ENCODE measurements around the gene SYNDIG1.

Gene SYNDIG1

GRCh38 chr20:24664266-24664986, 195.0 kb downstream of the SYNDIG1 start:
- no peak for DNase-seq

- no peak for DNase-seq
These were observed 195.8 kb downstream of the SYNDIG1 start for GRCh38 chr20:24665196-24665595.

- DNase-seq: no peak
These were observed 196.3 kb downstream of the SYNDIG1 start for GRCh38 chr20:24665741-24666191.

- no peak for DNase-seq
These were observed 198.4 kb downstream of the SYNDIG1 start for GRCh38 chr20:24667689-24668383.

DNA sequence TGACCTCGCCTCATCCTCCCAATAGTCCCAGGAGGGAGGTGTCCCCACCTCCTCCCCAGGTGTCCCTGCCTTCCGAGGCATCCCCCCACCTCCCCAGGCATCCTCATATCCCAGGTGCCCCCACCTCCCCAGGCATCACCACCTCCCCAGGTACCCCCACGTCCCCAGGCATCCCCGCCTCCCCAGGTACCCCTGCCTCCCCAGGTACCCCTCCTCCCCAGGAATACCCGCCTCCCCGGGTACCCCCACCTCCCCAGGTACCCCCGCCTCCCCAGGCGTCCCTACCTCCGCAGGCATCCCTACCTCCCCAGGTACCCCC, 198.9 kb downstream of the SYNDIG1 start:
- DNase-seq: no peak

- no peak for DNase-seq
These were observed 199.4 kb downstream of the SYNDIG1 start for GRCh38 chr20:24668791-24669190.

DNA sequence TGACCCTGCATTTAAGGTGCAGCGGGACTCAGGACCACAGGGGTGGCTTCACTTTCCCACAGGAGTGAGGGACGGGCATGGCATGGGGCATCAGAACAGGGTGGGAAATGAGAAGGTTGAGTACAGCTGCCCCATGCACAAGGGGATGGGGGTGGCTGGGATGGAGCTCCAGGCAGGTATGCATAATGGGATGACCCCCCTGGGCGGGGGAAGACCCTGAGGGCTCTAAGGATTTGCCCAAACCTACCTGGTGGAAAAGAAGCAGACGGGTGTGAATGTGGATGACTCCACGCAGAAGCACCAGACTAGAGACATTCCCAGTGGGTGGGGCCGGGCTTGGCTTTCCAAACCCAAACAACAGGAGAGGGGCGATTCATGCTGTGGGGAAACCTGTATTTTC, 200.3 kb downstream of the SYNDIG1 start:
- no peak for DNase-seq

GRCh38 chr20:24670341-24670872, 201.0 kb downstream of the SYNDIG1 start:
- DNase-seq: no peak

DNA sequence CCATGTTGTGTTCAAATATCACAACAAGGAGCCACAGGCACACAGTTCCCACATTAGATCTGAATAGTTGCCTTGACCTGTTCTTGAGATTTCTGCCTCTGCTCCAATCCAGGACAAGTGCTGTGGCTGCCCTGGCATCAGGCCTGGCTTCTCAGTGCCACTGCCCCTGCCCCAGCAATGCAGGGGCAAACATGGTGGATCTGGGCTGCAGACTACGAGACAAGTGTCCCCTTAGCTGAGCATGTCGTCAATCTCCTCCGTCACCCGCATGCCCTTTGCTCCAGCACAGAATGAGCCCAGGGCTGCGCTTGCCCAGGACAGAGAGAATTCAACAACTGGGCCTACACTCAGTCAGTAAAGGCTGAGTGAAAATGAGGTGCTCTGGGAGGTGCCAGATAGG, 201.6 kb downstream of the SYNDIG1 start:
- no peak for DNase-seq

DNA sequence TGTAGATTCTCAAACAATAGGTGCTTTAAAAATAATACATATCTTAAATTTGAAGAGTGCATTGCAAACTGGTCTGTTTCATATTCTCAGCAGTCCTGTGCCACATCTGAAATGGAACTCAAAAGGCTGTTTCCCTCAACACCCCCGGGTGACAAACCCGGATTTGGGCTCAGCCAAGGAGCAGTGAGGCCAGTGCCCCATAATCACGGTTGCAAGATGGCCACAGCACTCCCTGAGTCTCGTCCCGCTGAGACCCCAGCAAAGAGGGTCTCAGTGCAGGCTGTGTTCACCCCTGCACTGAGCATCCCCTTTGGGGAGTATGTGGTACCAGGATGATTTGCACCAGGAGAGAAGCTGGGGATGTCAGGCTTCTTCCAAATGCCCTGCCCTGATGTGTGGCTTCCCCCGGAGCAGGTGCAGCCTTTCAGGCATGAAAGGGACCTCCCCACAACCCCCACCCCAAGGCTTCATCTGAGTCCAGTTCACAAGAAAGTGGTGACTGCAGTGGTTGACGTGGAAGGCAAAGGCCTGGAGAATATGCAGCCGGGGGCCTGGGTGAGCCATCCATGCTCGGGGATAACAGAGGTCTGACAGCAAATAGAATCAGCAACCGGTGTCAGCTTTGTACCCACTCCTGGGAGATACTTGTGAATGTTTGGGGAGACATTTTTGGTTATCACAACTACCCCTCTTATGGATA, 202.9 kb downstream of the SYNDIG1 start:
- no peak for DNase-seq

GRCh38 chr20:24672886-24673677, 203.7 kb downstream of the SYNDIG1 start:
- DNase-seq: no peak

- DNase-seq: no peak
These were observed 204.5 kb downstream of the SYNDIG1 start for GRCh38 chr20:24673678-24674570.

DNA sequence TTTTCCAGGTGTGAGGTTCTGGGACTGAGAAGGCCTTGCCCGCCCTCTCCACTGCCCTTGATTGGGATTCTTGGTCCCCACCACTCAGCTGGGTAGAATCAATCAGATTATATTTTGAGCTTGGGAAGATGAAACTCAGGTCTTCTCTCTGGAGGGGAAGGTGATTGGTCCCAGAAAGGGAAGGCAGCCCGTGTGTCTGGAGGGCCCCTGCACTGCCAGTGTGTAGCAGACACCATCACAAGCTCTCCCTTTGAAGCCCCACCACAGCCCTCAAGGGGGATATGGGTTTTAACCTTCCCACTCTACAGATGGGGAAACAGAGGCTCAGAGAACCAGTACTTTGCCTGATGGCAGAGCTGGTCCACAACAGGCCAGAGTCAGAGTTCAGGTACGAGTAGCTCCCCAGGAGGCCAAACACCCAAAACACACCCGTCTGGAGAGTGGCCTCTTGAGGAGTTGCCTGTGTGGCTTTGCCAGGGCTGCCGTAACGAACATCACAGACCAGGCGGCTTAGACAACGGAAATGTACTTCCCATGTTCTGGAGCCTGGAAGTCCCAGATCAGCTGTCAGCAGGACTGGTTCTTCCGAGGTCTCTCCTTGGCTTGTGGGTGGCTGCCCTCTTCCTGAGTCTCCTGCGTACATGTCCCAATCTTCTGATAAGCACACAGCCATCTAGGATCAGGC, 205.6 kb downstream of the SYNDIG1 start:
- no peak for DNase-seq

DNA sequence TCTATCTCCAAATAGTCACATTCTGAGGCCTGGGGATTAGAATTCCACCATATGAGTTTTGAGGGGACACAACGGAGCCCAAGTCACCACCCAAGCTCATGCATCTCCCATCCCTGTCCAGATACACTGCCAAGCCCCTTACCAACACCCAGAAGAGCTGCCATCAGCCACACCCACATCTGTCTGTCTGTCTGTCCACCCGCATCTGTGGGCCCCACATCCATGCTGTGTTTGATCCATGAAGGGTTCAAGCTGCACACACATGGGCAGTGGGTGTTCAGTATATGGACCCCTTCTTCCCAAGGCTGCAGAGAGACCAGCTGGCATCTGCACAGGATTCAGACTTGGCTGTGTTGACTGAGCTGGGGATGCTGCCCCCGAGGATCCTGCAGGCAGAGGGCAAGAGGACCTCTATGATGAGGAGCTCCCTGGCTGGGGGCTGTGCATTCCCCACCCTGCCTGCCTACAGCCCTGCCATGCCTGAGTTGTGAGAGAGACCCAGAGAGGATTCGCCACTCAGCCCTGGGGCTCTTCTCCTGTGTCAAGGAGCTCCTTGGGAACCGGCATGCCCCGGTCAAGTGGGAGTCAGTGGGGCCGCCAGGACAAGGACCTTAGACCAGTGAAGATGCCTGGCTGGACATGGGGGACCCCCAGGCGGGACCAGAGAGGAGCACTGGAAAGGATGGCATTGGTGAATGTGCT, 206.4 kb downstream of the SYNDIG1 start:
- DNase-seq: no peak

GRCh38 chr20:24676353-24676977, 207.0 kb downstream of the SYNDIG1 start:
- DNase-seq: no peak

DNA sequence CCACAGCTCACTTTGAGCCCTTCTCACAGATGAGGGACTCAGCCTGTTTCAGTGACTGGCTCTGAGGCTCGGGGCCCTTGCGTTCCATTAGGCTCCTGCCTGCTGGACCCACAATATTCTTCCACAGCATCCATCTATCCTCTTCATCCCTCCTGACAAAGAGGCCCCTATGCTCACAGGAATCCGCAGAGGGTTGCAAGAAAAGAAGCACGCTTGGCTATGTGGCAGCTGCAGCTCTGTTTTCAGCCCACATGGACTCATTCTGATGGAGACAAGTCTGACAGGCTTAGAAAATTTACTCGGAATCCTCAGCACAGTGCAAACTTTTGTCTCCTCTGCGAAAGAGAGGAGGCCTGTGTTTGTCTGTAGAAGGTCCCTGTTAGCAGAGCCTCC, 207.5 kb downstream of the SYNDIG1 start:
- no peak for DNase-seq

- DNase-seq: no peak
These were observed 208.3 kb downstream of the SYNDIG1 start for GRCh38 chr20:24677626-24678315.

GRCh38 chr20:24678351-24679106, 209.1 kb downstream of the SYNDIG1 start:
- DNase-seq: no peak
